Small intestine (tissue), 7 donors: ENCODE data around the gene PRR14. TPM values are rescaled to one million over a fixed set of nuclear protein-coding genes. Genes with fewer than 3 reads are reported as not detected.
A peak's percentile ranks its signal among the peaks of the same experiment; 100 is the strongest.

Experiments used
- DNase-seq, 2 donors: peaks; one replicate each; pipeline versions ENCODE4 v3.0.0 to v3.0.0-alpha.2; 2013
- FAIRE-seq: peaks from 2 replicates; lab custom pipeline; 2012; peaks lifted over from hg19 to GRCh38; lab: Jason Lieb, UNC
- H3K27ac ChIP-seq, 3 donors: one replicate each; pipeline ENCODE4 v1.5.1; 2013; ENCODE audit warnings: low read length in 2 of 3, mild to moderate bottlenecking in 2 of 3, control low read depth in 1 of 3, inconsistent platforms in 1 of 3, low read depth in 1 of 3, moderate library complexity in 1 of 3
- H3K27me3 ChIP-seq, 3 donors: one replicate each; pipeline ENCODE4 v1.6.1; 2013; ENCODE audit warnings: low read length in 3 of 3, inconsistent platforms in 1 of 3; ENCODE audit not compliant: control insufficient read depth in 3 of 3, insufficient read depth in 3 of 3
- H3K36me3 ChIP-seq, 3 donors: one replicate each; pipeline ENCODE4 v1.6.1; 2013; ENCODE audit warnings: low read length in 3 of 3, inconsistent platforms in 1 of 3, low read depth in 1 of 3, mild to moderate bottlenecking in 1 of 3, moderate library complexity in 1 of 3; ENCODE audit not compliant: control insufficient read depth in 3 of 3, insufficient read depth in 2 of 3
- H3K4me1 ChIP-seq, 3 donors: one replicate each; pipeline ENCODE4 v1.6.1; 2013; ENCODE audit warnings: low read length in 2 of 3, inconsistent platforms in 1 of 3, low read depth in 1 of 3, mild to moderate bottlenecking in 1 of 3, moderate library complexity in 1 of 3; ENCODE audit not compliant: control insufficient read depth in 3 of 3, insufficient read depth in 2 of 3
- H3K4me3 ChIP-seq, 3 donors: one replicate each; pipeline ENCODE4 v1.5.1; 2013; ENCODE audit warnings: low read length in 3 of 3, control low read depth in 1 of 3, inconsistent platforms in 1 of 3, low read depth in 1 of 3, mild to moderate bottlenecking in 1 of 3, moderate library complexity in 1 of 3
- H3K9me3 ChIP-seq, 2 donors: one replicate each; pipeline ENCODE4 v1.6.1; 2013; ENCODE audit warnings: low read depth in 1 of 2, low read length in 1 of 2; ENCODE audit not compliant: control insufficient read depth in 2 of 2, insufficient read depth in 1 of 2
- WGBS, 3 donors: extraction: QIAGEN DNeasy Blood & Tissue Kit; methylation state at CpG; one replicate each; pipeline ENCODE4 v1.1.7; 2013; 5-methylcytosine and 5-hydroxymethylcytosine counted together
- polyA plus RNA-seq, 4 donors: library from polyadenylated mRNA; stranded (reverse) in 3 of 4; unstranded in 1 of 4; fragments of 200-250 nt in 3 of 4; fragments of 120-200 nt in 1 of 4; gene quantifications; one replicate each; pipeline versions ENCODE4 v1.2.1 to v1.2.3, GENCODE V29; 2013
- donor health status: healthy with polysubstance abuse.
- donor health status: control.
- donor health status: control.
- donor health status: Bipolar disorder and iron deficiency.
- donor health status: healthy.

Gene PRR14
- polyA plus RNA-seq, 4 donors, result 32.1 to 131 (median 82.5) TPM

DNA sequence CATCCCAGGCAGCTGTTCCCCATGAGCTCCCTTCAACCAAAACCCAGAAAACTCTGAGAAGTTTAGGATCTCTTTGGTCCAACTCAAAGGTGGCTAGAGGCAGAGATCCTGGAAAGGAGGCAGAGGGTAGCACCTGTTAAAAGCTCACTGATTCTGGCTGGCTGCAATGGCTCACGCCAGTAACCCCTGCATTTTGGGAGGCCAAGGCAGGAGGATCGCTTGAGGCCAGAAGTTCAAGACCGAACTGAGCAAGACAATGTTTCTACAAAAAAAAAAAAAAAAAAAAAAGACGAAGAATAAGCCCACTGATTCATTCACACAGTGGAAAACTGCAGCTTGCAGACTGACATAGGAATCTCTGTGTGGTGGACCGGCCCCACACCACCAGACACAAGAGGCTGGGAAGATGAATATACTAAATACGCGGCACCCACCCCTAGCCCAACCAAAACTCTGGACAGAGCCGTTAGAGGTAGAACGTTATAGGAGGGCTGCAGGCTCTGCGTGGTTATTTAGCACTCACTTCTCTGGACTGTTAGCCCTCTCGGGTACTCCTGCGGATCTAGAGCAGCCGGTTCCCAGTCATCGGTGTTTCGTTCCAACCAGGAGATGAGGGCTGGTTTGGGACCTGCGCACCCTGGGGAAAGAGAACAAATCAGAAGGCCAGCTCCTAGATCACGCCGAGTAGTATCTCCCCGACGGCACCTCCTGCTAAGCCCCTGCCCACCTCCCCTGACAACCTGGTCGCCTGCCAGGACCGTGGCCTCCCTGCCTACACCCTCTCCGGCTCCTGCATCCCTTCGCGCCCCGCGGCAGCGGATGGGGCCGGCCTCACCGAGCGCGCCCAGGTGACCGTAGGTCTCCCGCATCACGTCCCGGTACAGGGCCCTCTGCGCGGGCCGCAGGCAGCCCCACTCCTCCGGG lies 41.5 kb upstream of the PRR14 start:
- H3K27ac ChIP-seq, result peak overlapping the region; percentile 86 to 96 (median 92)
- peaks cover 3 to 43% (median 3%) of the 10 kb centered on the region in 3 donors for H3K36me3 ChIP-seq
- 11 to 13% (median 11%) methylated on average over 35 to 40 of the region's 40 CpGs for WGBS, 3 donors
- DNase-seq (peak; percentile 46 to 80), FAIRE-seq (no peak)
- H3K27me3 ChIP-seq, result no peaks in the 10 kb centered on the region
- H3K4me3 ChIP-seq, result peak overlapping the region; percentile 67 to 89 (median 89)
- H3K9me3 ChIP-seq, result no peaks in the 10 kb centered on the region
- peaks cover 0 to 9% (median 5%) of the 10 kb centered on the region in 3 donors for H3K4me1 ChIP-seq

DNA sequence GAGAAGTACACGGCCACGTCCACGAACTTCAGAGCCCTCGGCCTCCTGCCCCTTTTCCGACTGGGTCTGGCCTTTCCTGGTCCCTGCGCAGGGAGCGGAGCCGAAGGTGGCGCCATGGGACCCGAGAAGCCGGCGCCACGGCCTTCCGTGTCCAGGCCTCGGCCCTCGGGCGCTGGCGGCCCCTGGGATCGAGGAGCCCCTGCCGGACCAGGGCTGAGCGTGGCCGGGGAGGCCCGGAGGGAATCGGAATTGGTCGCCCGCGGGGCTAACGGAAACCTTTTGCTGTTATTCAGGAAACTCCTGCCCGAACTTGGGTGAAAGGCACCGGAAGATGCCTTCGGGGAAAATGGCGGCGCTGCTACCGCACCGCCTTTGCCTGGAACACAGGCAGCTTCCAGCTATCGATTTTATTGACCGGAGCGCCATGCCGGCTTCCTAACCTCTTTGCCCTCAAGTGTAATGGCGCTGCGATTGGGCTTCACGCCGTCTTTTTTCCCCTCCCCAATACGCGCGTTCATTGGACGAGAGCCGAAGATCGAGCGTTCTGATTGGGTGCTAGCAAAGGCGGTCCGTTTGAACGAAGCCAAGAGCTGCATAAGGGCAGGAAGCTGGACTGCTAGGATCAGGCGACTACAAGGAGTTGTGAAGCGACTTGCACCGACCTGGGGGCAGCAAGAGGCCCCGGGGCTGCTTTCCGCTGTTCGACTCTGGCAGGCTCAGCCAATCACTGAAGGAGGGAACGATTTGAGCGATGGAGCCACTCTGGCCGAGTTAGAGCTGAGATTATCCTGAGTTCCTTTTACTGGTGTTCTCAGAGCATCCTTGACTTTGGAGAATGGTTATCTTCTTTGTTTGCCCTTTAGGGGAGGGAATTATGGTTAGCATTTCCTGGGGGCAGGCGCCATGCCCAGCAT lies 40.6 kb upstream of the PRR14 start, which contains the start of gene ZNF689:
ZNF689 (minus strand) TSS at position 464 of the 914 bp plus-strand sequence; CDS start at position 116, 348 bp downstream.
- no peaks in the 10 kb centered on the region for H3K27me3 ChIP-seq
- peaks cover 0 to 9% (median 5%) of the 10 kb centered on the region in 3 donors for H3K4me1 ChIP-seq
- DNase-seq (peak; percentile 98 to 99), FAIRE-seq (no peak)
- H3K36me3 ChIP-seq, result peaks cover 0 to 34% (median under 1%) of the 10 kb centered on the region in 3 donors
- H3K27ac ChIP-seq, result peak within 1 kb of the TSS; percentile 86 to 96 (median 92)
- no peaks in the 10 kb centered on the region for H3K9me3 ChIP-seq
- whole genome bisulfite sequencing, 3 donors, result 0% methylated on average over 59 to 63 of the region's 63 CpGs
- peak within 1 kb of the TSS; percentile 67 to 89 (median 89) for H3K4me3 ChIP-seq

DNA sequence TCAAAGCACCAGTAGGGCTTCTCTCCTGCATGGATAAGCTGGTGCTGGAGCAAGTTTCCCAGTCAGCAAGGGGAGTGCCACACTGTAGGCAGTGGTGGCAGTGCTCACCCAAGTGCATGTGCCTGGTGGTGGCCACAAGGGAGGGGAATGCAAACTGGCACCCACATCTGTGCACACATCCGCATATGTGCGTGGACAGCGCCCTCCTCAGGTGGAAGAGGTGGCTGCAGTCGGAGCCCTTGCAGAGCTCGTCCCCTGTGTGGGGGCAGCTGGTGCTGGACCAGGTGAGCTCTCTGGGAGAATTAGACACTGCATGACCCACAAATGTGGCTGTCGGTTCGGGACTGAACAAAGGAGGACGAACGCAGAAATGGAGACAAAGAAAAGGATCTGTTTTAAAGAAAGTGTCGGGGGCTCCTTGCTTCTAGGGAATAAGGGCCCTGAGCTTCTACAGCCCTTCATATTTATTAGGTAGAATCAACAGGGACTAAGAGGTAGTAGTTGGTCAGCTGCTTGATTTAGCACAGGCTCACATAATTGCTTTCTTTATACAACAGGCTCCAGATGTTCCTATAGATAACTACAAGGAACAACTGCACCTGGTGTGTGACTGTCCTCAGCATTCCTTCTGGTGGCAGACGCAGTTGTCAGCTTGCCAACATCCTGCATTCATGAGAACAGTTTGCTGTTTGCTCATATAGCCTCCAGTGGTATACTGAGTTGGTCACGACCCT lies 35.2 kb upstream of the PRR14 start:
- WGBS, 3 donors, result 30 to 43% (median 34%) methylated on average over 12 of the region's 12 CpGs
- H3K4me3 ChIP-seq, result no peak overlapping the region
- FAIRE-seq (no peak), DNase-seq (peak; percentile 36 to 63)
- H3K4me1 ChIP-seq, result peaks cover 0 to 18% (median 0%) of the 10 kb centered on the region in 3 donors
- H3K36me3 ChIP-seq, result no peaks in the 10 kb centered on the region
- no peaks in the 10 kb centered on the region for H3K27me3 ChIP-seq
- H3K27ac ChIP-seq, result no peak overlapping the region
- H3K9me3 ChIP-seq, result peaks cover 0 to 4% of the 10 kb centered on the region in 2 donors

DNA sequence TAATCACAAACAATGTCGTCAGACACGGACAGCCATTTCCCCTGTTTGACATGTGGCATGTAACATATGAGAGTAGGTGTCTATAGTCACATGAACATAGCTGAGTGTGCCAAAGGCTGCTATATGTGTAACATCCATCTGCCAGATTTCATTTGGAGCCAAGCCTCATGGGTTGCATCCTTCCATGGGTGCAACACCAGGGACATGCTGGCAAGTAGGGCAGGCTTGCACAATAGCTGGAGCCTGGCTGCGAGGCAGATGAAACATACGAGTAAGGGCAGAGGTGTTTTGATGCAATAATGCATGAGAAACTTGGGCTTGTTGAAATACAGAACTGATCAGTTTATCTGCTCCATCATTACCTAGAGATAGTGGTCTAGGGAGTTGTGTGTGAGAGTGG lies 31.6 kb upstream of the PRR14 start:
- no peaks in the 10 kb centered on the region for H3K27me3 ChIP-seq
- H3K27ac ChIP-seq, result no peak overlapping the region
- DNase-seq (no peak), FAIRE-seq (no peak)
- peaks cover 0 to 18% (median 0%) of the 10 kb centered on the region in 3 donors for H3K4me1 ChIP-seq
- no peaks in the 10 kb centered on the region for H3K36me3 ChIP-seq
- 78 to 89% (median 87%) methylated on average over 4 of the region's 4 CpGs for WGBS, 3 donors
- H3K4me3 ChIP-seq, result no peak overlapping the region
- peaks cover 0 to 4% of the 10 kb centered on the region in 2 donors for H3K9me3 ChIP-seq

DNA sequence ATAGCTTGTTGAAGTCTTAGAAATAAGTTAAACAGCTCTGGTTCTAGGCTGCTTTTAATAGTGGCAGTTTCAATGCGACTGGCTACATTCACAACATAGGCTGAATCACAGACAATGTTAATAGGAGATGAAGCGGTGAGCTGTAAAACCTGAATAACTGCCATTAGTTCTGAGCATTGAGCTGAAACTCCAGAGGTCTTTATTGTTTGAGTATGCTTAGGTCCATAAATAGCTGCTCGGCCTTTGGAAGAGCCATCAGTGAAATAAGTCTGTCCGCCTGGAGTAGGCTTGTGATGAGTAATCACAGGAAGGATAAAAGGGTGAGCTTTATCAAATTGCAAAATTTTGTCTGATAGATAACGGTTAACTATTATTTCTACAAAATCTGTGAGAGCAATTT lies 31.1 kb upstream of the PRR14 start:
- 75 to 82% (median 82%) methylated on average over 5 of the region's 5 CpGs for WGBS, 3 donors
- no peak for FAIRE-seq

DNA sequence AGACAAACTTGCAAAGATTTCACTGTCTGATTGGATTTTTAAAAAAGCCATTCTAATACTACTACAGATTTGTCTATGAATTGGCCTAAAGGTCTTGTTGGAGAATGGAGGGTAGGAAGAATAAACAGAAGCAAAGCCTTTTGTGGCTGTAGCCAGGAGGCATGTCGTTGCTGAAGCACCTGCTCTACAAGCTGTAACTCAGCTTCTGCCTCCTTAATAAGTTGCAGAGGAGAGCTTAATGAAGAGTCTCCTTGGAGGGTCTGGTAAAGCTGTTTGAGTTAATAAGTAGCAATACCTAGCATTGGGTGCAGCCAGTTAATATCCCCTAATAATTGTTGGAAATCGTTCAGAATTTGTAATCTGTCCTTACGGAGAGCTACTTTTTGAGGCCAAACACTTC lies 30.6 kb upstream of the PRR14 start:
- Histone ChIP-seq H3K27ac (no peak overlapping the region), H3K4me1 (peaks cover 0 to 17% (median 0%) of the 10 kb centered on the region in 3 donors), H3K36me3 (no peaks in the 10 kb centered on the region), H3K9me3 (peaks cover 0 to 4% of the 10 kb centered on the region in 2 donors), H3K27me3 (no peaks in the 10 kb centered on the region), H3K4me3 (no peak overlapping the region)
- WGBS, 3 donors, result 32 to 59% (median 47%) methylated on average over 3 of the region's 3 CpGs
- FAIRE-seq (no peak), DNase-seq (no peak)

More for the DNA sequence above, 31.1 kb upstream of the PRR14 start:
- Histone ChIP-seq H3K4me1 (peaks cover 0 to 18% (median 0%) of the 10 kb centered on the region in 3 donors), H3K9me3 (peaks cover 0 to 4% of the 10 kb centered on the region in 2 donors), H3K27me3 (no peaks in the 10 kb centered on the region), H3K27ac (no peak overlapping the region), H3K4me3 (no peak overlapping the region), H3K36me3 (no peaks in the 10 kb centered on the region)
- peak in 1 of 2 donors; percentile 51 for DNase-seq

DNA sequence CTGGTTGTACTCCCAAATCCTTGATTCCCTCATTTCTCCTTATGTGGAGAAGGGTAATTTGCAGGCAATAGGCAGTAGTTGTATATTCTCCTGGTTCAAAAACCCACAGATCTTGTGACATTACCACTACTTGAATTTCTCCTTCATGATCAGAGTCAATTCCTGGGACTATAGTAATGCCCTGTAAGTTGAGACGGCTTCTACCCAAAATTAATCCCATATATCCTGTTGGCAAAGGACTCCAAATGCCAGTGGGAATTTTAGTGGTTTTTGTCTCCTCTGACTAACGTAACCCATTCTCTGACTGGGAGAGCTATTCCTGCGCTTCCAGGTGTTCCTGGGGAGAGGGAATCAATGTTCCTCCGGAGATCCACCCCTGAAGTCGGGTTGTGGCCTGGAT lies 29.0 kb upstream of the PRR14 start:
- H3K27ac ChIP-seq, result no peak overlapping the region
- H3K4me1 ChIP-seq, result peaks cover 0 to 11% (median 0%) of the 10 kb centered on the region in 3 donors
- FAIRE-seq (no peak), DNase-seq (no peak)
- 75 to 86% (median 80%) methylated on average over 5 of the region's 5 CpGs for WGBS, 3 donors
- no peaks in the 10 kb centered on the region for H3K9me3 ChIP-seq
- no peak overlapping the region for H3K4me3 ChIP-seq
- no peaks in the 10 kb centered on the region for H3K27me3 ChIP-seq
- no peaks in the 10 kb centered on the region for H3K36me3 ChIP-seq
